SK-N-SH treated with all-trans-retinoic acid at 6 μM for 48 hours (cell line): ENCODE results near the gene SLC25A25.

ENCODE experiments used
- ATAC-seq: fragments of 200-7000 bp; cut with Tn5 transposase; 3 replicates; pipeline ENCODE4 v1.9.1; 2020; ENCODE audit warnings: mild to moderate bottlenecking, moderate library complexity
- ARNTL ChIP-seq: fragments of 450-650 bp; formaldehyde crosslinking; IDR thresholded peaks from 2 replicates; pipeline ENCODE4 v1.5.0; 2020; ENCODE audit warnings: low read depth, mild to moderate bottlenecking, moderate library complexity, borderline replicate concordance
- BACH2 ChIP-seq: fragments of 250-450 bp; sonication (Bioruptor Pico); IDR thresholded peaks from 2 replicates; pipeline ENCODE4 v1.9.0; 2021; ENCODE audit warnings: mild to moderate bottlenecking, borderline replicate concordance
- CSDC2 ChIP-seq: fragments of 250-450 bp; sonication (Bioruptor Pico); IDR thresholded peaks from 2 replicates; pipeline ENCODE4 v1.5.0; 2020; ENCODE audit warnings: mild to moderate bottlenecking, moderate library complexity
- ESRRG ChIP-seq: fragments of 250-450 bp; sonication (Bioruptor Pico); IDR thresholded peaks from 2 replicates; pipeline ENCODE4 v1.6.1; 2021; ENCODE audit warnings: mild to moderate bottlenecking
- GLIS3 ChIP-seq: fragments of 250-450 bp; sonication (Bioruptor Pico); IDR thresholded peaks from 2 replicates; pipeline ENCODE4 v1.5.0; 2020; ENCODE audit warnings: mild to moderate bottlenecking, moderate library complexity
- ISL1 ChIP-seq: fragments of 250-450 bp; sonication (Bioruptor Pico); IDR thresholded peaks from 2 replicates; pipeline ENCODE4 v2.1.2; 2022; ENCODE audit warnings: mild to moderate bottlenecking, moderate library complexity
- OSR1 ChIP-seq: fragments of 250-450 bp; sonication (Bioruptor Pico); IDR thresholded peaks from 2 replicates; pipeline ENCODE4 v1.8.0; 2022; ENCODE audit warnings: moderate library complexity, mild to moderate bottlenecking, inconsistent platforms
- PPARA ChIP-seq: fragments of 250-450 bp; sonication (Bioruptor Pico); IDR thresholded peaks from 2 replicates; pipeline ENCODE4 v1.5.0; 2020; ENCODE audit warnings: mild to moderate bottlenecking, borderline replicate concordance
- RARB ChIP-seq: fragments of 250-450 bp; sonication (Bioruptor Pico); IDR thresholded peaks from 2 replicates; pipeline ENCODE4 v1.8.0; 2021; ENCODE audit warnings: mild to moderate bottlenecking, moderate library complexity
- SNAI2 ChIP-seq: fragments of 250-450 bp; sonication (Bioruptor Pico); IDR thresholded peaks from 2 replicates; pipeline ENCODE4 v1.5.0; 2020; ENCODE audit warnings: mild to moderate bottlenecking, moderate library complexity
- TCF4 ChIP-seq: fragments of 250-450 bp; sonication (Bioruptor Pico); IDR thresholded peaks from 2 replicates; pipeline ENCODE4 v1.8.0; 2021; ENCODE audit warnings: mild to moderate bottlenecking, moderate library complexity, borderline replicate concordance
- TOX ChIP-seq: fragments of 250-450 bp; sonication (Bioruptor Pico); IDR thresholded peaks from 2 replicates; pipeline ENCODE4 v1.8.0; 2021; ENCODE audit warnings: mild to moderate bottlenecking, moderate library complexity, borderline replicate concordance
- ZFP3 ChIP-seq: fragments of 250-450 bp; sonication (Bioruptor Pico); IDR thresholded peaks from 2 replicates; pipeline ENCODE4 v1.5.0; 2020; ENCODE audit warnings: mild to moderate bottlenecking, moderate library complexity
- ZFP30 ChIP-seq: fragments of 450-650 bp; formaldehyde crosslinking; IDR thresholded peaks from 2 replicates; pipeline ENCODE4 v1.5.0; 2022; ENCODE audit warnings: mild to moderate bottlenecking, moderate library complexity
- ZNF565 ChIP-seq: fragments of 450-650 bp; formaldehyde crosslinking; conservative IDR thresholded peaks from 2 replicates; pipeline ENCODE4 v1.5.0; 2020; ENCODE audit warnings: low read depth, mild to moderate bottlenecking, moderate library complexity
- ZNF70 ChIP-seq: fragments of 450-650 bp; formaldehyde crosslinking; IDR thresholded peaks from 2 replicates; pipeline ENCODE4 v1.5.0; 2020; ENCODE audit warnings: mild to moderate bottlenecking, moderate library complexity
- ZNF8 ChIP-seq: fragments of 450-650 bp; formaldehyde crosslinking; IDR thresholded peaks from 2 replicates; pipeline ENCODE4 v1.5.0; 2020; ENCODE audit warnings: mild to moderate bottlenecking, moderate library complexity
- TF ChIP-seq, protein P1 (sequence below): fragments of 250-450 bp; sonication (Bioruptor Pico); IDR thresholded peaks from 2 replicates; pipeline ENCODE4 v1.5.1; 2021; ENCODE audit warnings: mild to moderate bottlenecking, moderate library complexity
- TF ChIP-seq, protein P2 (sequence below): fragments of 250-450 bp; sonication (Bioruptor Pico); IDR thresholded peaks from 2 replicates; pipeline ENCODE4 v1.8.0; 2020; ENCODE audit warnings: mild to moderate bottlenecking, moderate library complexity, borderline replicate concordance
- TF ChIP-seq, protein P3 (sequence below): fragments of 250-450 bp; sonication (Bioruptor Pico); IDR thresholded peaks from 2 replicates; pipeline ENCODE4 v1.8.0; 2021; ENCODE audit warnings: low read depth, mild to moderate bottlenecking, moderate library complexity, borderline replicate concordance
- TF ChIP-seq, protein P4 (sequence below): fragments of 250-450 bp; sonication (Bioruptor Pico); IDR thresholded peaks from 2 replicates; pipeline ENCODE4 v1.5.0; 2020; ENCODE audit warnings: mild to moderate bottlenecking, moderate library complexity
- TF ChIP-seq, protein P5 (sequence below): fragments of 250-450 bp; sonication (Bioruptor Pico); IDR thresholded peaks from 2 replicates; pipeline ENCODE4 v1.5.1; 2020; ENCODE audit warnings: low read depth, mild to moderate bottlenecking, moderate library complexity

SLC25A25 gene

DNA sequence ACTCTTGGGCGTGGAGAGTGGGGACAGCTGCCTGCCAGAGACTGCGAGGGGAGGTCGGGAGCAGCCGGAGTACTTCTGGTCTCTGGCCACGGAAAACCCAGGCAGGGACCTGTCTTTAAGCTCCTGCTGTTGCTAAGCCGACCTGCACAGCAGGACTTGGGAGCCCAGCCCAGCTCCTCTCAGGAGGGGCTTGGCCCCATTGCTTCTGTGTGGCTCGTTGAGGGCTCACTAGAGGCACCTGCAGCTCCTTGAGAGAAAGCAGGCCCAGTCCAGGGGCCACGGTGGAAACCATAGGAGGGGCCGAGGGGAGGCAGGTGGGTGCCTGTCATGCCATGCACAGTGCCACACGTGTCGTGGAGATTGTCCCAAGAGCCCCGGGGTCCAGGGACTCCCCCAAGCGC is 77.9 kb downstream of the SLC25A25 start:
- TF ChIP-seq TCF4 (CRISPR knock-in tag) (no peak), BACH2 (CRISPR knock-in tag) (no peak), TOX (no peak), ARNTL (CRISPR knock-in tag) (no peak), ISL1 (no peak), ZNF70 (CRISPR knock-in tag) (no peak), GLIS3 (CRISPR knock-in tag) (no peak), RARB (CRISPR knock-in tag) (no peak), ZNF565 (no peak), PPARA (no peak), OSR1 (CRISPR knock-in tag) (no peak), CSDC2 (CRISPR knock-in tag) (no peak), ZFP30 (no peak), ZNF8 (CRISPR knock-in tag) (no peak)
- TF ChIP-seq, protein P1, sequence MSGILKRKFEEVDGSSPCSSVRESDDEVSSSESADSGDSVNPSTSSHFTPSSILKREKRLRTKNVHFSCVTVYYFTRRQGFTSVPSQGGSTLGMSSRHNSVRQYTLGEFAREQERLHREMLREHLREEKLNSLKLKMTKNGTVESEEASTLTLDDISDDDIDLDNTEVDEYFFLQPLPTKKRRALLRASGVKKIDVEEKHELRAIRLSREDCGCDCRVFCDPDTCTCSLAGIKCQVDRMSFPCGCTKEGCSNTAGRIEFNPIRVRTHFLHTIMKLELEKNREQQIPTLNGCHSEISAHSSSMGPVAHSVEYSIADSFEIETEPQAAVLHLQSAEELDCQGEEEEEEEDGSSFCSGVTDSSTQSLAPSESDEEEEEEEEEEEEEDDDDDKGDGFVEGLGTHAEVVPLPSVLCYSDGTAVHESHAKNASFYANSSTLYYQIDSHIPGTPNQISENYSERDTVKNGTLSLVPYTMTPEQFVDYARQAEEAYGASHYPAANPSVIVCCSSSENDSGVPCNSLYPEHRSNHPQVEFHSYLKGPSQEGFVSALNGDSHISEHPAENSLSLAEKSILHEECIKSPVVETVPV (CRISPR knock-in tag): no peak
- TF ChIP-seq, protein P2, sequence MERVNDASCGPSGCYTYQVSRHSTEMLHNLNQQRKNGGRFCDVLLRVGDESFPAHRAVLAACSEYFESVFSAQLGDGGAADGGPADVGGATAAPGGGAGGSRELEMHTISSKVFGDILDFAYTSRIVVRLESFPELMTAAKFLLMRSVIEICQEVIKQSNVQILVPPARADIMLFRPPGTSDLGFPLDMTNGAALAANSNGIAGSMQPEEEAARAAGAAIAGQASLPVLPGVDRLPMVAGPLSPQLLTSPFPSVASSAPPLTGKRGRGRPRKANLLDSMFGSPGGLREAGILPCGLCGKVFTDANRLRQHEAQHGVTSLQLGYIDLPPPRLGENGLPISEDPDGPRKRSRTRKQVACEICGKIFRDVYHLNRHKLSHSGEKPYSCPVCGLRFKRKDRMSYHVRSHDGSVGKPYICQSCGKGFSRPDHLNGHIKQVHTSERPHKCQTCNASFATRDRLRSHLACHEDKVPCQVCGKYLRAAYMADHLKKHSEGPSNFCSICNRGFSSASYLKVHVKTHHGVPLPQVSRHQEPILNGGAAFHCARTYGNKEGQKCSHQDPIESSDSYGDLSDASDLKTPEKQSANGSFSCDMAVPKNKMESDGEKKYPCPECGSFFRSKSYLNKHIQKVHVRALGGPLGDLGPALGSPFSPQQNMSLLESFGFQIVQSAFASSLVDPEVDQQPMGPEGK (CRISPR knock-in tag): no peak
- TF ChIP-seq, protein P3, sequence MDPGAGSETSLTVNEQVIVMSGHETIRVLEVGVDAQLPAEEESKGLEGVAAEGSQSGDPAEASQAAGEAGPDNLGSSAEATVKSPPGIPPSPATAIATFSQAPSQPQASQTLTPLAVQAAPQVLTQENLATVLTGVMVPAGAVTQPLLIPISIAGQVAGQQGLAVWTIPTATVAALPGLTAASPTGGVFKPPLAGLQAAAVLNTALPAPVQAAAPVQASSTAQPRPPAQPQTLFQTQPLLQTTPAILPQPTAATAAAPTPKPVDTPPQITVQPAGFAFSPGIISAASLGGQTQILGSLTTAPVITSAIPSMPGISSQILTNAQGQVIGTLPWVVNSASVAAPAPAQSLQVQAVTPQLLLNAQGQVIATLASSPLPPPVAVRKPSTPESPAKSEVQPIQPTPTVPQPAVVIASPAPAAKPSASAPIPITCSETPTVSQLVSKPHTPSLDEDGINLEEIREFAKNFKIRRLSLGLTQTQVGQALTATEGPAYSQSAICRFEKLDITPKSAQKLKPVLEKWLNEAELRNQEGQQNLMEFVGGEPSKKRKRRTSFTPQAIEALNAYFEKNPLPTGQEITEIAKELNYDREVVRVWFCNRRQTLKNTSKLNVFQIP (CRISPR knock-in tag): no peak
- TF ChIP-seq, protein P4, sequence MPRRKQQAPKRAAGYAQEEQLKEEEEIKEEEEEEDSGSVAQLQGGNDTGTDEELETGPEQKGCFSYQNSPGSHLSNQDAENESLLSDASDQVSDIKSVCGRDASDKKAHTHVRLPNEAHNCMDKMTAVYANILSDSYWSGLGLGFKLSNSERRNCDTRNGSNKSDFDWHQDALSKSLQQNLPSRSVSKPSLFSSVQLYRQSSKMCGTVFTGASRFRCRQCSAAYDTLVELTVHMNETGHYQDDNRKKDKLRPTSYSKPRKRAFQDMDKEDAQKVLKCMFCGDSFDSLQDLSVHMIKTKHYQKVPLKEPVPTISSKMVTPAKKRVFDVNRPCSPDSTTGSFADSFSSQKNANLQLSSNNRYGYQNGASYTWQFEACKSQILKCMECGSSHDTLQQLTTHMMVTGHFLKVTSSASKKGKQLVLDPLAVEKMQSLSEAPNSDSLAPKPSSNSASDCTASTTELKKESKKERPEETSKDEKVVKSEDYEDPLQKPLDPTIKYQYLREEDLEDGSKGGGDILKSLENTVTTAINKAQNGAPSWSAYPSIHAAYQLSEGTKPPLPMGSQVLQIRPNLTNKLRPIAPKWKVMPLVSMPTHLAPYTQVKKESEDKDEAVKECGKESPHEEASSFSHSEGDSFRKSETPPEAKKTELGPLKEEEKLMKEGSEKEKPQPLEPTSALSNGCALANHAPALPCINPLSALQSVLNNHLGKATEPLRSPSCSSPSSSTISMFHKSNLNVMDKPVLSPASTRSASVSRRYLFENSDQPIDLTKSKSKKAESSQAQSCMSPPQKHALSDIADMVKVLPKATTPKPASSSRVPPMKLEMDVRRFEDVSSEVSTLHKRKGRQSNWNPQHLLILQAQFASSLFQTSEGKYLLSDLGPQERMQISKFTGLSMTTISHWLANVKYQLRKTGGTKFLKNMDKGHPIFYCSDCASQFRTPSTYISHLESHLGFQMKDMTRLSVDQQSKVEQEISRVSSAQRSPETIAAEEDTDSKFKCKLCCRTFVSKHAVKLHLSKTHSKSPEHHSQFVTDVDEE (CRISPR knock-in tag): no peak
- TF ChIP-seq, all 23 proteins: peak for 0
- ATAC-seq: no peak

DNA sequence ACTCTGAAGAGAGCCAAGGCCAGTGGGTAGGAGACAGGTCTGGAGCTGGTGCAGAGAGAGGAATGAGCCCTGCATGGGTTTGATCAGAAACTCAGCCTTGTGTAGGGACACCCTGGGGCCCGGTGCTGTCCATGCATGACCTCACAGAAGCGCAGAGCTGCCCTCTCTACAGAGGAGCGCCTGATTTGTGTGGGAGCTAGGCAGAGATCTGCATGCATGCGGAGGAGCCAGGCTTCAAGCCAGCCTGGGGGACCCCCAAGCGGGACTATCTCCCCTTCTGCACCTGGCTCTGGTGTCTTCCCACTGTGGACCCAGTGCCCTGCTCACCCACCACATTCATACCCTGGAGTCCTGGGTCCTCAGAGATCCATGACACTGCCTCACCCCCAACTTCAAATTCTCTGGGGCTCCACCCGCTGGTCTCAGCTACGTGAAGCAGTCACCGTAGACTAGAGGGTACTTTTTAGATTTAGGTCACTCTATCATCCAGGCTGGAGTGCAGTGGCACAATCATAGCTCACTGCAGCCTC is 78.6 kb downstream of the SLC25A25 start:
- TF ChIP-seq PPARA: no peak
- TF ChIP-seq ZFP3: no peak
- TF ChIP-seq, protein P3 (CRISPR knock-in tag): no peak
- TF ChIP-seq TOX: no peak
- TF ChIP-seq ESRRG (CRISPR knock-in tag): no peak
- TF ChIP-seq, protein P5, sequence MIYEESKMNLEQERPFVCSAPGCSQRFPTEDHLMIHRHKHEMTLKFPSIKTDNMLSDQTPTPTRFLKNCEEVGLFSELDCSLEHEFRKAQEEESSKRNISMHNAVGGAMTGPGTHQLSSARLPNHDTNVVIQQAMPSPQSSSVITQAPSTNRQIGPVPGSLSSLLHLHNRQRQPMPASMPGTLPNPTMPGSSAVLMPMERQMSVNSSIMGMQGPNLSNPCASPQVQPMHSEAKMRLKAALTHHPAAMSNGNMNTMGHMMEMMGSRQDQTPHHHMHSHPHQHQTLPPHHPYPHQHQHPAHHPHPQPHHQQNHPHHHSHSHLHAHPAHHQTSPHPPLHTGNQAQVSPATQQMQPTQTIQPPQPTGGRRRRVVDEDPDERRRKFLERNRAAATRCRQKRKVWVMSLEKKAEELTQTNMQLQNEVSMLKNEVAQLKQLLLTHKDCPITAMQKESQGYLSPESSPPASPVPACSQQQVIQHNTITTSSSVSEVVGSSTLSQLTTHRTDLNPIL (CRISPR knock-in tag): no peak
- no peak for TF ChIP-seq SNAI2 (CRISPR knock-in tag)
- TF ChIP-seq, protein P2 (CRISPR knock-in tag): no peak
- TF ChIP-seq ARNTL (CRISPR knock-in tag): no peak
- TF ChIP-seq ZFP30: no peak
- no peak for TF ChIP-seq ZNF8 (CRISPR knock-in tag)
- no peak for ATAC-seq
